SH-SY5Y (cell line): ENCODE data around the gene TMEM217.

Experiments used
- GATA2 ChIP-seq: IDR thresholded peaks from 2 replicates; pipeline ENCODE4 v1.6.1; 2011; ENCODE audit warnings: mild to moderate bottlenecking, low read depth, low read length
- GATA3 ChIP-seq: IDR thresholded peaks from 2 replicates; pipeline ENCODE4 v1.6.1; 2011; ENCODE audit warnings: low read depth, mild to moderate bottlenecking, low read length, moderate library complexity

TMEM217 gene

GRCh38 chr6:37202788-37203491, 55.0 kb downstream of the TMEM217 start:
- TF ChIP-seq GATA2 (no peak), GATA3 (no peak)

- TF ChIP-seq GATA2 (no peak), GATA3 (no peak)
Observed at GRCh38 chr6:37201726-37202125, 56.2 kb downstream of the TMEM217 start.

- TF ChIP-seq GATA2 (no peak), GATA3 (no peak)
Observed at GRCh38 chr6:37200085-37200484, 57.9 kb downstream of the TMEM217 start.

GRCh38 chr6:37192666-37193065, 65.3 kb downstream of the TMEM217 start:
- no peak for TF ChIP-seq GATA2
- no peak for TF ChIP-seq GATA3

GRCh38 chr6:37190159-37190535, 67.8 kb downstream of the TMEM217 start:
- TF ChIP-seq GATA3 (no peak), GATA2 (no peak)

GRCh38 chr6:37188962-37189510, 68.9 kb downstream of the TMEM217 start:
- no peak for TF ChIP-seq GATA2
- TF ChIP-seq GATA3, result no peak

GRCh38 chr6:37187321-37188022, 70.5 kb downstream of the TMEM217 start:
- no peak for TF ChIP-seq GATA3
- no peak for TF ChIP-seq GATA2

GRCh38 chr6:37182736-37183590, 75.0 kb downstream of the TMEM217 start:
- TF ChIP-seq GATA2 (no peak), GATA3 (no peak)

GRCh38 chr6:37180075-37180474, 77.9 kb downstream of the TMEM217 start:
- TF ChIP-seq GATA3 (no peak), GATA2 (no peak)

GRCh38 chr6:37177935-37178517, 79.9 kb downstream of the TMEM217 start:
- TF ChIP-seq GATA2, result no peak
- no peak for TF ChIP-seq GATA3

- no peak for TF ChIP-seq GATA3
- TF ChIP-seq GATA2, result no peak
Observed at GRCh38 chr6:37177077-37177934, 80.6 kb downstream of the TMEM217 start.

- no peak for TF ChIP-seq GATA3
- no peak for TF ChIP-seq GATA2
Observed at GRCh38 chr6:37176268-37177076, 81.5 kb downstream of the TMEM217 start.
